BLaER1 treated with 17β-estradiol and CSF1 and Interleukin-3, amounts not matched to agents 10 nM and 100 nM (cell line): Measurements from ENCODE around the gene TRAFD1.
A peak's percentile ranks its signal among the peaks of the same experiment; 100 is the strongest.
"Not testable (repeated sequence)": the region's sequence is repeated elsewhere in the genome, so short reads cannot be mapped to it uniquely, and the experiment has no call there.

ENCODE experiments used
- H3K27ac ChIP-seq, 11 experiments: shearing (Covaris generic); formaldehyde crosslinking; 2 replicates each; pipeline ENCODE4 v1.8.1; 2022
- H3K27me3 ChIP-seq, 11 experiments: shearing (Covaris generic); formaldehyde crosslinking; 2 replicates each; pipeline ENCODE4 v1.8.1; 2022
- H3K36me3 ChIP-seq, 11 experiments: shearing (Covaris generic); formaldehyde crosslinking; 2 replicates each; pipeline ENCODE4 v1.8.1; 2022
- H3K4me1 ChIP-seq, 10 experiments: shearing (Covaris generic); formaldehyde crosslinking; 2 replicates each; pipeline ENCODE4 v1.8.1; 2022
- H3K4me2 ChIP-seq, 11 experiments: shearing (Covaris generic); formaldehyde crosslinking; 2 replicates each; pipeline ENCODE4 v1.8.1; 2022
- H3K4me3 ChIP-seq, 10 experiments: shearing (Covaris generic); formaldehyde crosslinking; 2 replicates each; pipeline ENCODE4 v1.8.1; 2022
- H3K9ac ChIP-seq, 11 experiments: shearing (Covaris generic); formaldehyde crosslinking; 2 replicates each; pipeline ENCODE4 v1.8.1; 2022
- H3K9me3 ChIP-seq, 11 experiments: shearing (Covaris generic); formaldehyde crosslinking; replicated peaks in 1 of 11; 2 replicates each; pipeline ENCODE4 v1.8.1; 2022
- H4K20me1 ChIP-seq, 11 experiments: shearing (Covaris generic); formaldehyde crosslinking; 2 replicates each; pipeline ENCODE4 v1.8.1; 2022
- Cebpa-rat ChIP-seq, 11 experiments: shearing (Covaris generic); IDR thresholded peaks; 2 replicates each; pipeline ENCODE4 v1.8.1; 2022

TRAFD1 gene

GRCh38 chr12:112125250-112125999 lies at the start of gene TRAFD1:
TRAFD1 (plus strand) TSS chr12:112125560; CDS start chr12:112130523, 4,963 bp downstream.
- peaks cover 0 to 19% (median 10%) of the 10 kb centered on the region in 11 experiments; a peak in 11 of 22 replicates for H4K20me1 ChIP-seq
- no peak for TF ChIP-seq Cebpa-rat (IDR thresholded peaks at IDR 0.05)
- H3K4me3 ChIP-seq, result peak within 1 kb of the TSS; percentile 74 to 98 (median 87)
- no peaks in the 10 kb centered on the region for H3K27me3 ChIP-seq
- H3K36me3 ChIP-seq, result no peaks in the 10 kb centered on the region
- H3K27ac ChIP-seq, result peak within 1 kb of the TSS; percentile 82 to 97 (median 86)
- peaks cover 46 to 53% (median 49%) of the 10 kb centered on the region in 10 experiments for H3K4me1 ChIP-seq
- H3K9ac ChIP-seq, result peak within 1 kb of the TSS; percentile 86 to 97 (median 92)
- H3K4me2 ChIP-seq, result peak within 1 kb of the TSS; percentile 82 to 100 (median 96)
- no peaks in the 10 kb centered on the region for H3K9me3 ChIP-seq

- H3K4me1 ChIP-seq, result peaks cover 0 to 21% (median 0%) of the 10 kb centered on the region in 10 experiments; a peak in 6 of 20 replicates
- no peak overlapping the region for H3K27ac ChIP-seq
- peaks cover 70 to 99% (median 95%) of the 10 kb centered on the region in 11 experiments for H3K36me3 ChIP-seq
- H3K27me3 ChIP-seq, result no peaks in the 10 kb centered on the region
- no peaks in the 10 kb centered on the region for H3K9me3 ChIP-seq
- no peak overlapping the region for H3K4me3 ChIP-seq
- H4K20me1 ChIP-seq, result peaks cover 18 to 98% (median 87%) of the 10 kb centered on the region in 11 experiments; a peak in 21 of 22 replicates
- no peak overlapping the region for H3K9ac ChIP-seq
- no peak overlapping the region for H3K4me2 ChIP-seq
- TF ChIP-seq Cebpa-rat (IDR thresholded peaks at IDR 0.05), result no peak
These were observed 38.1 kb upstream of the TRAFD1 start for GRCh38 chr12:112087055-112087850.

- peaks cover 73 to 100% (median 98%) of the 10 kb centered on the region in 11 experiments for H3K36me3 ChIP-seq
These were observed 37.5 kb upstream of the TRAFD1 start for GRCh38 chr12:112087851-112088250.

GRCh38 chr12:112091563-112091962 lies 33.8 kb upstream of the TRAFD1 start:
- H3K4me1 ChIP-seq, result peaks cover 0 to 23% (median 7%) of the 10 kb centered on the region in 10 experiments; a peak in 11 of 20 replicates
- peaks cover 56 to 99% (median 94%) of the 10 kb centered on the region in 11 experiments for H3K36me3 ChIP-seq
- TF ChIP-seq Cebpa-rat (IDR thresholded peaks at IDR 0.05), result no peak
- H4K20me1 ChIP-seq, result peaks cover 28 to 100% (median 98%) of the 10 kb centered on the region in 11 experiments; a peak in 21 of 22 replicates
- H3K9me3 ChIP-seq, result no peaks in the 10 kb centered on the region
- H3K27ac ChIP-seq, result no peak overlapping the region
- H3K4me3 ChIP-seq, result no peak overlapping the region
- no peak overlapping the region for H3K4me2 ChIP-seq
- H3K9ac ChIP-seq, result no peak overlapping the region
- H3K27me3 ChIP-seq, result no peaks in the 10 kb centered on the region

More at GRCh38 chr12:112087851-112088250, 37.5 kb upstream of the TRAFD1 start:
- Histone ChIP-seq H3K4me2 (no peak overlapping the region), H3K27ac (no peak overlapping the region), H4K20me1 (peaks cover 18 to 100% (median 91%) of the 10 kb centered on the region in 11 experiments; a peak in 21 of 22 replicates), H3K9me3 (no peaks in the 10 kb centered on the region), H3K4me1 (peaks cover 0 to 21% (median 0%) of the 10 kb centered on the region in 10 experiments; a peak in 6 of 20 replicates), H3K4me3 (no peak overlapping the region), H3K9ac (no peak overlapping the region), H3K27me3 (no peaks in the 10 kb centered on the region)
- TF ChIP-seq Cebpa-rat (IDR thresholded peaks at IDR 0.05), result no peak

GRCh38 chr12:112096070-112096469 lies 29.3 kb upstream of the TRAFD1 start:
- H3K4me1 ChIP-seq, result peaks cover 0 to 41% (median 12%) of the 10 kb centered on the region in 10 experiments; a peak in 12 of 20 replicates
- peak overlapping the region in 5 of 11 experiments; percentile 6 to 88 (median 54); a peak in 9 of 22 replicates for H3K4me2 ChIP-seq
- H3K36me3 ChIP-seq, result peaks cover 51 to 99% (median 93%) of the 10 kb centered on the region in 11 experiments
- H3K9ac ChIP-seq, result peak overlapping the region in 6 of 11 experiments; percentile 8 to 63 (median 35); a peak in 9 of 22 replicates
- H3K27ac ChIP-seq, result peak overlapping the region in 5 of 11 experiments; percentile 27 to 79 (median 55); a peak in 9 of 22 replicates
- H4K20me1 ChIP-seq, result peaks cover 40 to 100% (median 100%) of the 10 kb centered on the region in 11 experiments
- H3K4me3 ChIP-seq, result no peak overlapping the region
- TF ChIP-seq Cebpa-rat (IDR thresholded peaks at IDR 0.05), result no peak
- H3K27me3 ChIP-seq, result no peaks in the 10 kb centered on the region
- H3K9me3 ChIP-seq, result no peaks in the 10 kb centered on the region

GRCh38 chr12:112096667-112097066 lies 28.7 kb upstream of the TRAFD1 start:
- peak overlapping the region in 5 of 11 experiments; percentile 11 to 63 (median 57); a peak in 8 of 22 replicates for H3K9ac ChIP-seq
- no peaks in the 10 kb centered on the region for H3K9me3 ChIP-seq
- no peak overlapping the region for H3K4me3 ChIP-seq
- no peak for TF ChIP-seq Cebpa-rat (IDR thresholded peaks at IDR 0.05)
- peaks cover 44 to 100% (median 100%) of the 10 kb centered on the region in 11 experiments for H4K20me1 ChIP-seq
- H3K4me2 ChIP-seq, result peak overlapping the region in 5 of 11 experiments; percentile 6 to 88 (median 54); a peak in 9 of 22 replicates
- peak overlapping the region in 5 of 11 experiments; percentile 27 to 79 (median 55); a peak in 9 of 22 replicates for H3K27ac ChIP-seq
- H3K27me3 ChIP-seq, result no peaks in the 10 kb centered on the region
- H3K4me1 ChIP-seq, result peaks cover 0 to 41% (median 12%) of the 10 kb centered on the region in 10 experiments; a peak in 12 of 20 replicates
- H3K36me3 ChIP-seq, result peaks cover 51 to 99% (median 93%) of the 10 kb centered on the region in 11 experiments

GRCh38 chr12:112097641-112098040 lies 27.7 kb upstream of the TRAFD1 start:
- Histone ChIP-seq H3K27ac (no peak overlapping the region), H3K36me3 (peaks cover 44 to 99% (median 93%) of the 10 kb centered on the region in 11 experiments)

GRCh38 chr12:112100500-112100899 lies 24.9 kb upstream of the TRAFD1 start:
- not testable (repeated sequence) for H3K4me3 ChIP-seq
- H4K20me1 ChIP-seq, result peaks cover 72 to 100% (median 100%) of the 10 kb centered on the region in 11 experiments

More at GRCh38 chr12:112097641-112098040, 27.7 kb upstream of the TRAFD1 start:
- Histone ChIP-seq H3K4me2 (peak overlapping the region in 2 of 11 experiments; percentile 9 to 75; a peak in 1 of 22 replicates), H3K4me1 (peaks cover 0 to 41% (median 12%) of the 10 kb centered on the region in 10 experiments; a peak in 12 of 20 replicates), H3K27me3 (no peaks in the 10 kb centered on the region), H3K9me3 (no peaks in the 10 kb centered on the region), H3K9ac (no peak overlapping the region), H3K4me3 (no peak overlapping the region), H4K20me1 (peaks cover 54 to 100% (median 100%) of the 10 kb centered on the region in 11 experiments)
- TF ChIP-seq Cebpa-rat (IDR thresholded peaks at IDR 0.05), result no peak

More at GRCh38 chr12:112100500-112100899, 24.9 kb upstream of the TRAFD1 start:
- H3K4me2 ChIP-seq, H3K27ac ChIP-seq, H3K9ac ChIP-seq, H3K9me3 ChIP-seq, H3K27me3 ChIP-seq: not testable (repeated sequence)
- Histone ChIP-seq H3K4me1 (peaks cover 4 to 34% (median 19%) of the 10 kb centered on the region in 10 experiments; a peak in 19 of 20 replicates), H3K36me3 (peaks cover 54 to 100% (median 94%) of the 10 kb centered on the region in 11 experiments)
